Activated CD8-positive, alpha-beta memory T cell treated with anti-CD3 and anti-CD28 coated beads for 24 hours (primary cell): ENCODE measurements around the gene TMEM109.

ENCODE experiments used
- DNase-seq: peaks from one replicate; pipeline ENCODE4 v3.0.0-alpha.2; 2020

Gene TMEM109

GRCh38 chr11:60927061-60927592, 13.2 kb downstream of the TMEM109 start:
- no peak for DNase-seq

- no peak for DNase-seq
Observed at GRCh38 chr11:60927600-60927999, 13.6 kb downstream of the TMEM109 start.

GRCh38 chr11:60928563-60929001, 14.6 kb downstream of the TMEM109 start:
- DNase-seq = no peak

GRCh38 chr11:60929764-60930163, 15.8 kb downstream of the TMEM109 start:
- no peak for DNase-seq

GRCh38 chr11:60930394-60930793, 16.4 kb downstream of the TMEM109 start:
- no peak for DNase-seq

- DNase-seq = no peak
Observed at GRCh38 chr11:60931917-60932316, 18.0 kb downstream of the TMEM109 start.

GRCh38 chr11:60932605-60933356, 18.8 kb downstream of the TMEM109 start:
- DNase-seq = no peak

- no peak for DNase-seq
Observed at GRCh38 chr11:60933416-60934123, 19.6 kb downstream of the TMEM109 start.

- no peak for DNase-seq
Observed at GRCh38 chr11:60934124-60934789, 20.3 kb downstream of the TMEM109 start.

GRCh38 chr11:60934790-60935605, 21.0 kb downstream of the TMEM109 start:
- DNase-seq = no peak

- DNase-seq = no peak
Observed at GRCh38 chr11:60935676-60936442, 21.9 kb downstream of the TMEM109 start.

- no peak for DNase-seq
Observed at GRCh38 chr11:60936467-60937143, 22.6 kb downstream of the TMEM109 start.

- DNase-seq = no peak
Observed at GRCh38 chr11:60937144-60937527, 23.2 kb downstream of the TMEM109 start.

- DNase-seq = no peak
Observed at GRCh38 chr11:60937811-60938210, 23.9 kb downstream of the TMEM109 start.

- no peak for DNase-seq
Observed at GRCh38 chr11:60938500-60938899, 24.5 kb downstream of the TMEM109 start.

GRCh38 chr11:60939301-60939700, 25.3 kb downstream of the TMEM109 start:
- DNase-seq = no peak

GRCh38 chr11:60939855-60940254, 25.9 kb downstream of the TMEM109 start:
- no peak for DNase-seq

GRCh38 chr11:60941371-60942119, 27.6 kb downstream of the TMEM109 start:
- no peak for DNase-seq

- no peak for DNase-seq
Observed at GRCh38 chr11:60942219-60942618, 28.3 kb downstream of the TMEM109 start.

- DNase-seq = no peak
Observed at GRCh38 chr11:60942970-60943565, 29.1 kb downstream of the TMEM109 start.
